Lung (tissue), 12 donors: ENCODE data around the gene CCNT1. TPM values are rescaled to one million over a fixed set of nuclear protein-coding genes. Genes with fewer than 3 reads are reported as not detected.
"Not testable (repeated sequence)": the region's sequence is repeated elsewhere in the genome, so short reads cannot be mapped to it uniquely, and the experiment has no call there.

ENCODE experiments used
- ATAC-seq: fragments of 200-7000 bp; cut with Tn5 transposase; one replicate; pipeline ENCODE4 v1.9.1; 2020; ENCODE audit warnings: moderate number of reproducible peaks; ENCODE audit not compliant: insufficient read depth, low FRiP score
- DNase-seq, 3 donors: peaks; one replicate each; pipeline ENCODE4 v3.0.0-alpha.2; 2013 to 2017
- H3K27ac ChIP-seq, 2 donors: one replicate each; pipeline ENCODE4 v1.5.1; 2013; ENCODE audit warnings: mild to moderate bottlenecking in 2 of 2, moderate library complexity in 2 of 2, control low read depth in 1 of 2, inconsistent platforms in 1 of 2, low read depth in 1 of 2, low read length in 1 of 2
- H3K27me3 ChIP-seq, 3 donors: one replicate each; pipeline ENCODE4 v1.5.1; 2013; ENCODE audit warnings: low read length in 2 of 3; ENCODE audit not compliant: control insufficient read depth in 3 of 3, insufficient read depth in 3 of 3
- H3K36me3 ChIP-seq, 4 donors: one replicate each; pipeline ENCODE4 v1.5.1; 2013; ENCODE audit warnings: low read length in 4 of 4, mild to moderate bottlenecking in 1 of 4, moderate library complexity in 1 of 4; ENCODE audit not compliant: control insufficient read depth in 4 of 4, insufficient read depth in 4 of 4
- H3K4me1 ChIP-seq, 5 donors: one replicate each; pipeline ENCODE4 v1.5.1; 2013; ENCODE audit warnings: low read length in 5 of 5, mild to moderate bottlenecking in 2 of 5, moderate library complexity in 1 of 5; ENCODE audit not compliant: control insufficient read depth in 5 of 5, insufficient read depth in 5 of 5
- H3K4me3 ChIP-seq: one replicate; pipeline ENCODE4 v1.5.1; 2013; ENCODE audit warnings: mild to moderate bottlenecking, control low read depth, moderate library complexity
- H3K9ac ChIP-seq, 2 donors: one replicate each; pipeline ENCODE4 v1.5.1; 2013; ENCODE audit warnings: low read length in 2 of 2, control low read depth in 1 of 2; ENCODE audit not compliant: insufficient read depth in 1 of 2
- H3K9me3 ChIP-seq, 4 donors: one replicate each; pipeline ENCODE4 v1.5.1; 2013; ENCODE audit warnings: low read length in 3 of 4, mild to moderate bottlenecking in 1 of 4, moderate library complexity in 1 of 4; ENCODE audit not compliant: control insufficient read depth in 4 of 4, insufficient read depth in 3 of 4
- CTCF ChIP-seq: IDR thresholded peaks from 2 replicates; pipeline ENCODE4 v1.5.1; 2012; ENCODE audit warnings: mild to moderate bottlenecking; ENCODE audit errors: control extremely low read depth, extremely low read depth
- WGBS, 2 donors: extraction: QIAGEN DNeasy Blood & Tissue Kit; methylation state at CpG; one replicate each; pipeline ENCODE4 v1.1.7; 2013; 5-methylcytosine and 5-hydroxymethylcytosine counted together
- polyA plus RNA-seq, 2 donors: library from polyadenylated mRNA; stranded (reverse); fragments of 200-250 nt; gene quantifications; one replicate each; pipeline ENCODE4 v1.2.1, GENCODE V29; 2013
- total RNA-seq, 2 donors: library from RNA; depleted of rRNA in 1 of 2; stranded (reverse); fragments of >200 nt in 1 of 2; gene quantifications; one replicate each; pipeline ENCODE4 v1.2.1, GENCODE V29; 2014 to 2021
- donor health status: control.
- donor health status: control.
- donor health status: Bipolar disorder and iron deficiency.
- donor health status: healthy.
- donor health status: DM: yes; HTN: yes; CAD: no.

Gene CCNT1
- total and polyA plus RNA-seq, 4 donors = 4.8 to 41.1 (median 16.2) TPM

GRCh38 chr12:48683534-48683933 is 33.0 kb downstream of the CCNT1 start:
- Histone ChIP-seq H3K27me3 (peaks cover 0 to 2% (median 0%) of the 10 kb centered on the region in 3 donors), H3K27ac (no peak overlapping the region), H3K36me3 (peaks cover 3 to 19% (median 15%) of the 10 kb centered on the region in 4 donors), H3K4me1 (peaks cover 4 to 30% (median 12%) of the 10 kb centered on the region in 5 donors), H3K9me3 (no peaks in the 10 kb centered on the region), H3K9ac (no peak overlapping the region), H3K4me3 (no peak overlapping the region)
- DNase-seq = no peak
- TF ChIP-seq CTCF = no peak
- 86 to 88% methylated on average over 4 of the region's 4 CpGs for WGBS, 2 donors
- no peak for ATAC-seq

GRCh38 chr12:48682927-48683326 is 33.6 kb downstream of the CCNT1 start:
- Histone ChIP-seq H3K4me1 (peaks cover 4 to 33% (median 13%) of the 10 kb centered on the region in 5 donors), H3K27me3 (peaks cover 0 to 2% (median 0%) of the 10 kb centered on the region in 3 donors), H3K9me3 (no peaks in the 10 kb centered on the region), H3K27ac (no peak overlapping the region), H3K9ac (no peak overlapping the region), H3K4me3 (no peak overlapping the region), H3K36me3 (peaks cover 3 to 19% (median 17%) of the 10 kb centered on the region in 4 donors)
- WGBS, 2 donors = 81 to 97% methylated on average over 2 of the region's 2 CpGs
- DNase-seq (no peak), ATAC-seq (no peak)
- TF ChIP-seq CTCF = no peak

DNA sequence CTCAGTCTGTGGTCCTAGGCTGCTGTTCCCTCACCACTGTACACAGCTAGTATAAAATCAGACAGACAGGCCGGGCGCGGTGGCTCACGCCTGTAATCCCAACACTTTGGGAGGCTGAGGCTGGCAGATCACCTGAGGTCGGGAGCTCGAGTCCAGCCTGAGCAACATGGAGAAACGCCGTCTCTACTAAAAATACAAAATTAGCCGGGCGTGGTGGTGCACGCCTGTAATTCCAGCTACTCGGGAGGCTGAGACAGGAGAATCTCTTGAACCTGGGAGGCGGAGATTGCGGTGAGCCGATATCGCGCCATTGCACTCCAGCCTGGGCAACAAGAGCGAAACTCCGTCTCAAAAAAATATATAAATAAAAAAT is 34.0 kb downstream of the CCNT1 start:
- Histone ChIP-seq H3K4me3 (peak overlapping the region; percentile 72), H3K36me3 (peaks cover 3 to 22% (median 17%) of the 10 kb centered on the region in 4 donors), H3K27ac (peak overlapping the region in 1 of 2 donors; percentile 69), H3K4me1 (peaks cover 4 to 34% (median 13%) of the 10 kb centered on the region in 5 donors)
- not testable (repeated sequence) for DNase-seq, H3K9me3 ChIP-seq, H3K9ac ChIP-seq, H3K27me3 ChIP-seq
- 12 to 13% methylated on average over 19 of the region's 19 CpGs for WGBS, 2 donors
- peak; percentile 0 for ATAC-seq

DNA sequence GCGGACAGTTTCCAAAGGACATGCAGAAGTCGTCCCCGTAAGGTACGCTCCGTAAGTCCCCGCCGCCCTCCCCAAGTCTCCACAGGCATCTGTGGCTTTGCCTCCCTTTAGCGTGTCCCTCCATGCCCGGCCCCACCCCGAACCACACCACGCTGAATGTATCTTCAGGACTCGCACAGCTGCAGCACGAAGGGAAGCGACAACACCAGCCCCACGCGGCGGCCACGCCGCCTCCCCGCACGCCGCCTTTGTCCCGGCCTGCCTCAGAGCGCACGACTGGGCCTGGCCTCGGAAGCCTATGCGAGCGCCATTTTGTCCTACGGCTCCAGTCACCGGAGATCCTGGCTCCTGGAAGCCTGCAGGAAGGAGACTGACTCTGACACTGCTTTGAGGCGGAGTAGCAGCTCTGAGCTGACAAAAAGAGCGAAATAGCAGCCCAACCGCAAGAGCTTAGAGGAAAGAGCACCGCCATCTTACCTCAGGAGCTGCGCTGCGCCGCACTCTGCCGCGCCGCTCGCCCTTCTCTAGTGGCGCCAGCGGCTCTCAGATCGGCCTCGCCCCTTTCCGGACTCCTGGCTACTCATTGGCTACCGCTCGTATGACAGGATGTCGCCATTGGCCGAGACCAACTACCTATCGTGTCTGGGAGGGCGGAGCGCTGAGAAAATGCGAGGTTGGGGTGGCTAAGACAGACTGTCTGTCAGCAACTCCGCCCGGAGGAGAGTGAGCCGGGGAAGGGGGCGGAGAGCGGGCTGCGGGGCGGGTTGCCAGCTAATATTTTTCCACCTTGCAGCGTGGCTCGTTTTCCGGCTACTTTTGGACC is 34.6 kb downstream of the CCNT1 start, which contains the start of gene KANSL2:
Gene KANSL2, minus strand, starts transcription at position 529 of the 823 bp plus-strand sequence. CDS start 606 bp downstream, outside the sequence.
- Histone ChIP-seq H3K4me3 (peak within 1 kb of the TSS; percentile 74), H3K9me3 (no peaks in the 10 kb centered on the region), H3K27ac (peak within 1 kb of the TSS; percentile 89 to 98), H3K27me3 (peaks cover 0 to 2% (median 0%) of the 10 kb centered on the region in 3 donors), H3K4me1 (peaks cover 4 to 34% (median 13%) of the 10 kb centered on the region in 5 donors), H3K9ac (peak within 1 kb of the TSS; percentile 95), H3K36me3 (peaks cover 3 to 23% (median 19%) of the 10 kb centered on the region in 4 donors)
- TF ChIP-seq CTCF = no peak
- ATAC-seq = peak; percentile 100
- DNase-seq = peak; percentile 98 to 99 (median 99)
- 0 to 1% methylated on average over 64 of the region's 64 CpGs for WGBS, 2 donors
